Measurements from ENCODE around the gene HIGD1C. TPM values are rescaled to one million over a fixed set of nuclear protein-coding genes. Genes with fewer than 3 reads are reported as not detected.
A peak's percentile ranks its signal among the peaks of the same experiment; 100 is the strongest.

Gene HIGD1C
- total and polyA plus RNA-seq, 4 donors: not detected

DNA sequence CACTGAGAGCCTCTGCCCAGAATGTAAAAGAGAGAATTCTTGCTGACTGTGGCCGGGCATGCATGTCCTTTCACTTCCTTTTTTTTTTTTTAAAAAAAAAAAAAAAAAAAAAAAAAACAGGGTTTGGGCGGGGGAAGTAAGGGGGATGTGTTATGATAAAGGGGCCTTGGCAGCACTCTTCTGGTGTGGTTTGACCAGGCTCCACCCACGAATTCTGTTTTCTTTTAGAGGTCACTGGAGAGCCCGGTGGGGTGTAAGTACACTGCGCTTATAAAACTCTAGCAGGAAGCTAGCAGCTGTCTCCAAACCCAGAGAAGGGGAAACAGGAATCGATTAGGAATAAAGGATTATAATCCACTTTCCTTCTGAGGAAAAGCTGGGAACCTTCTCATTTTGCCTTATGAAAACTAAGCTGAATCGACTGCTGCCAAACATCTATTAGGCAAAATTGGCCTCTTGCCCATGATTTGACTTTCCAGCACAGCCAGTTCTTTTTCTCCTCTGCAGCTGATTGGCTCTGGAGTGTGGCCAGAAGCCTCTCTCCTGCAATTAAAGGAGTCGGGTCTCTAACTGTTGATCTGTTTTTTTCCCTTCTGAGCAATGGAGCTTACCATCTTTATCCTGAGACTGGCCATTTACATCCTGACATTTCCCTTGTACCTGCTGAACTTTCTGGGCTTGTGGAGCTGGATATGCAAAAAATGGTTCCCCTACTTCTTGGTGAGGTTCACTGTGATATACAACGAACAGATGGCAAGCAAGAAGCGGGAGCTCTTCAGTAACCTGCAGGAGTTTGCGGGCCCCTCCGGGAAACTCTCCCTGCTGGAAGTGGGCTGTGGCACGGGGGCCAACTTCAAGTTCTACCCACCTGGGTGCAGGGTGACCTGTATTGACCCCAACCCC lies 27.7 kb upstream of the HIGD1C start:
- DNase-seq: peak; percentile 95 to 99 (median 99)
- TF ChIP-seq, protein P1, sequence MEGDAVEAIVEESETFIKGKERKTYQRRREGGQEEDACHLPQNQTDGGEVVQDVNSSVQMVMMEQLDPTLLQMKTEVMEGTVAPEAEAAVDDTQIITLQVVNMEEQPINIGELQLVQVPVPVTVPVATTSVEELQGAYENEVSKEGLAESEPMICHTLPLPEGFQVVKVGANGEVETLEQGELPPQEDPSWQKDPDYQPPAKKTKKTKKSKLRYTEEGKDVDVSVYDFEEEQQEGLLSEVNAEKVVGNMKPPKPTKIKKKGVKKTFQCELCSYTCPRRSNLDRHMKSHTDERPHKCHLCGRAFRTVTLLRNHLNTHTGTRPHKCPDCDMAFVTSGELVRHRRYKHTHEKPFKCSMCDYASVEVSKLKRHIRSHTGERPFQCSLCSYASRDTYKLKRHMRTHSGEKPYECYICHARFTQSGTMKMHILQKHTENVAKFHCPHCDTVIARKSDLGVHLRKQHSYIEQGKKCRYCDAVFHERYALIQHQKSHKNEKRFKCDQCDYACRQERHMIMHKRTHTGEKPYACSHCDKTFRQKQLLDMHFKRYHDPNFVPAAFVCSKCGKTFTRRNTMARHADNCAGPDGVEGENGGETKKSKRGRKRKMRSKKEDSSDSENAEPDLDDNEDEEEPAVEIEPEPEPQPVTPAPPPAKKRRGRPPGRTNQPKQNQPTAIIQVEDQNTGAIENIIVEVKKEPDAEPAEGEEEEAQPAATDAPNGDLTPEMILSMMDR (IDR thresholded peaks at IDR 0.05; ENCODE audit: control extremely low read depth, extremely low read depth): no peak

DNA sequence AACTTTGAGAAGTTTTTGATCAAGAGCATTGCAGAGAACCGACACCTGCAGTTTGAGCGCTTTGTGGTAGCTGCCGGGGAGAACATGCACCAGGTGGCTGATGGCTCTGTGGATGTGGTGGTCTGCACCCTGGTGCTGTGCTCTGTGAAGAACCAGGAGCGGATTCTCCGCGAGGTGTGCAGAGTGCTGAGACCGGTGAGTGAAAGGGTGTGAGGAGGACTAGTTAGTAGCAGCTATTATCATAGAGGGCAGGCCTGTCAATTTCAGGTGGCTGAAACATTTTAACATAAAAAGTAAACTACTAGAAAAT lies 27.0 kb upstream of the HIGD1C start:
- Histone ChIP-seq H3K9me3 (ENCODE audit: control insufficient read depth in 4 of 4, insufficient read depth in 3 of 4, low read length in 3 of 4) (no peaks in the 10 kb centered on the region), H3K27ac (ENCODE audit: low read depth in 1 of 2, low read length in 1 of 2) (peak overlapping the region; percentile 88 to 94), H3K27me3 (ENCODE audit: control insufficient read depth in 3 of 3, insufficient read depth in 3 of 3, low read length in 2 of 3) (no peaks in the 10 kb centered on the region), H3K4me3 (peak overlapping the region; percentile 82), H3K36me3 (ENCODE audit: control insufficient read depth in 4 of 4, insufficient read depth in 4 of 4, low read length in 4 of 4) (peaks cover 0 to 7% (median 0%) of the 10 kb centered on the region in 4 donors), H3K4me1 (ENCODE audit: control insufficient read depth in 5 of 5, insufficient read depth in 5 of 5, low read length in 5 of 5) (peaks cover 5 to 51% (median 10%) of the 10 kb centered on the region in 5 donors), H3K9ac (ENCODE audit: insufficient read depth in 1 of 2, low read length in 2 of 2) (peak overlapping the region; percentile 70 to 74)
- DNase-seq: no peak
- WGBS, 2 donors: 6 to 12% methylated on average over 7 of the region's 7 CpGs
- TF ChIP-seq, protein P1 (IDR thresholded peaks at IDR 0.05; ENCODE audit: control extremely low read depth, extremely low read depth): no peak
- ATAC-seq (ENCODE audit: insufficient read depth, low FRiP score): no peak

More for the DNA sequence above, 27.7 kb upstream of the HIGD1C start:
- H3K4me1 ChIP-seq (ENCODE audit: control insufficient read depth in 5 of 5, insufficient read depth in 5 of 5, low read length in 5 of 5): peaks cover 5 to 51% (median 10%) of the 10 kb centered on the region in 5 donors
- peak overlapping the region; percentile 82 for H3K4me3 ChIP-seq
- H3K9ac ChIP-seq (ENCODE audit: insufficient read depth in 1 of 2, low read length in 2 of 2): peak overlapping the region; percentile 70 to 91
- H3K9me3 ChIP-seq (ENCODE audit: control insufficient read depth in 4 of 4, insufficient read depth in 3 of 4, low read length in 3 of 4): no peaks in the 10 kb centered on the region
- peak; percentile 83 for ATAC-seq (ENCODE audit: insufficient read depth, low FRiP score)
- peaks cover 0 to 7% (median 0%) of the 10 kb centered on the region in 4 donors for H3K36me3 ChIP-seq (ENCODE audit: control insufficient read depth in 4 of 4, insufficient read depth in 4 of 4, low read length in 4 of 4)
- no peaks in the 10 kb centered on the region for H3K27me3 ChIP-seq (ENCODE audit: control insufficient read depth in 3 of 3, insufficient read depth in 3 of 3, low read length in 2 of 3)
- peak overlapping the region; percentile 88 to 94 for H3K27ac ChIP-seq (ENCODE audit: low read depth in 1 of 2, low read length in 1 of 2)
- 1 to 2% methylated on average over 13 of the region's 13 CpGs for WGBS, 2 donors

DNA sequence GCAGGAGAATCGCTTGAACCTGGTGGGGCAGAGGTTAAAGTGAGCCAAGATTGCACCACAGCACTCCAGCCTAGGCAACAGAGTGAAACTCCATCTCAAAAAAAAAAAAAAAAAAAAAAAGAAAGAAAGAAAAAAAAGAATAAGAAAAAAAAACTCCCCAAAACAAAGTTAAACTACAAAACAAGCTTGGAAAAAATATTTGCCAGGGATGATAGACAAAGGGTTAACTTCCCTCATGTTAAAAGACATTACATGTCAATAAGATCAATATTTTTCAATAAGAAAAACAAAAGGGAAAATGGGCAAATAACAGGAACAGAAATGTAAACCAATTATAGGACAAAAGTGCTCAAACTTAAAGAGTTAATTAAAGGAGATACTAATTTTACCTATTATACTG lies 26.4 kb upstream of the HIGD1C start:
- 36 to 40% methylated on average over 1 of the region's 1 CpG for WGBS, 2 donors
- Histone ChIP-seq H3K27me3 (ENCODE audit: control insufficient read depth in 3 of 3, insufficient read depth in 3 of 3, low read length in 2 of 3) (no peaks in the 10 kb centered on the region), H3K27ac (ENCODE audit: low read depth in 1 of 2, low read length in 1 of 2) (peak overlapping the region in 1 of 2 donors; percentile 47), H3K4me1 (ENCODE audit: control insufficient read depth in 5 of 5, insufficient read depth in 5 of 5, low read length in 5 of 5) (peaks cover 5 to 51% (median 10%) of the 10 kb centered on the region in 5 donors), H3K36me3 (ENCODE audit: control insufficient read depth in 4 of 4, insufficient read depth in 4 of 4, low read length in 4 of 4) (peaks cover 0 to 7% (median 0%) of the 10 kb centered on the region in 4 donors), H3K9ac (ENCODE audit: insufficient read depth in 1 of 2, low read length in 2 of 2) (peak overlapping the region in 1 of 2 donors; percentile 74), H3K4me3 (no peak overlapping the region), H3K9me3 (ENCODE audit: control insufficient read depth in 4 of 4, insufficient read depth in 3 of 4, low read length in 3 of 4) (no peaks in the 10 kb centered on the region)
- TF ChIP-seq, protein P1 (IDR thresholded peaks at IDR 0.05; ENCODE audit: control extremely low read depth, extremely low read depth): no peak
- no peak for DNase-seq
- no peak for ATAC-seq (ENCODE audit: insufficient read depth, low FRiP score)
